Osteoblast (primary cell): ENCODE results near the gene CCDC148. TPM values are rescaled to one million over a fixed set of nuclear protein-coding genes. Genes with fewer than 3 reads are reported as not detected.

Experiments used
- DNase-seq: peaks from one replicate; pipeline ENCODE4 v3.0.0; 2011; ENCODE audit warnings: low spot score, mixed read lengths; ENCODE audit not compliant: insufficient read length; ENCODE audit errors: missing footprints
- H2AFZ ChIP-seq: 2 replicates; pipeline ENCODE4 v1.6.0; 2011; ENCODE audit warnings: mild to moderate bottlenecking, low read length
- H3K27ac ChIP-seq: 2 replicates; pipeline ENCODE4 v1.5.1; 2011; ENCODE audit warnings: mild to moderate bottlenecking, low read depth, low read length, moderate library complexity
- H3K27me3 ChIP-seq: 2 replicates; pipeline ENCODE4 v1.6.0; 2012; ENCODE audit warnings: mild to moderate bottlenecking, control low read depth, inconsistent platforms, low read length, moderate library complexity; ENCODE audit not compliant: insufficient read depth
- H3K36me3 ChIP-seq: 2 replicates; pipeline ENCODE4 v1.5.1; 2011; ENCODE audit warnings: mild to moderate bottlenecking, low read length, control low read depth, moderate library complexity; ENCODE audit not compliant: insufficient read depth
- H3K4me1 ChIP-seq: 2 replicates; pipeline ENCODE4 v1.5.1; 2011; ENCODE audit warnings: mild to moderate bottlenecking, low read length, control low read depth, moderate library complexity; ENCODE audit not compliant: insufficient read depth
- H3K4me2 ChIP-seq: 2 replicates; pipeline ENCODE4 v1.6.0; 2011; ENCODE audit warnings: mild to moderate bottlenecking, low read length; ENCODE audit not compliant: insufficient read depth
- H3K4me3 ChIP-seq: fragments of 200-600 bp; sonication (generic); 3 replicates; pipeline ENCODE4 v1.5.1; 2012; ENCODE audit warnings: mild to moderate bottlenecking, low read length, inconsistent platforms; ENCODE audit not compliant: insufficient read depth
- H3K79me2 ChIP-seq: 2 replicates; pipeline ENCODE4 v1.6.0; 2012; ENCODE audit warnings: mild to moderate bottlenecking, low read length, control low read depth, inconsistent platforms; ENCODE audit not compliant: insufficient read depth
- H3K9me3 ChIP-seq: 2 replicates; pipeline ENCODE4 v1.5.1; 2011; ENCODE audit warnings: low read depth, low read length, control low read depth
- H4K20me1 ChIP-seq: 2 replicates; pipeline ENCODE4 v1.6.0; 2012; ENCODE audit warnings: mild to moderate bottlenecking, low read length, control low read depth; ENCODE audit not compliant: insufficient read depth
- CTCF ChIP-seq: IDR thresholded peaks from 2 replicates; pipeline ENCODE4 v1.5.1; 2011; ENCODE audit warnings: mild to moderate bottlenecking, low read depth, low read length, moderate library complexity; ENCODE audit errors: extremely low read depth
- total RNA-seq: library from RNA; depleted of rRNA; stranded (reverse); fragments of >200 nt; gene quantifications from 2 replicates; pipeline ENCODE4 v1.2.3, GENCODE V29; 2012

Gene CCDC148
- total RNA-seq, 1 donor, result 1.8 TPM

- H2AFZ ChIP-seq, result no peak overlapping the region
- DNase-seq, result no peak
- H3K4me3 ChIP-seq, result no peak overlapping the region
- peaks cover 7% of the 10 kb centered on the region for H3K4me1 ChIP-seq
- no peak overlapping the region for H3K4me2 ChIP-seq
- H3K9me3 ChIP-seq, result no peaks in the 10 kb centered on the region
- no peak overlapping the region for H3K27ac ChIP-seq
- no peaks in the 10 kb centered on the region for H3K36me3 ChIP-seq
- no peak for TF ChIP-seq CTCF
- no peaks in the 10 kb centered on the region for H3K79me2 ChIP-seq
- no peaks in the 10 kb centered on the region for H4K20me1 ChIP-seq
- H3K27me3 ChIP-seq, result peaks cover 5% of the 10 kb centered on the region
These were observed 267.0 kb downstream of the CCDC148 start for GRCh38 chr2:158189526-158189925.

GRCh38 chr2:158187908-158188307, 268.6 kb downstream of the CCDC148 start:
- H3K36me3 ChIP-seq, result no peaks in the 10 kb centered on the region
- no peak overlapping the region for H3K4me2 ChIP-seq
- no peak overlapping the region for H3K4me3 ChIP-seq
- peaks cover 12% of the 10 kb centered on the region for H3K27me3 ChIP-seq
- DNase-seq, result no peak
- no peaks in the 10 kb centered on the region for H4K20me1 ChIP-seq
- peaks cover 7% of the 10 kb centered on the region for H3K4me1 ChIP-seq
- no peak for TF ChIP-seq CTCF
- no peaks in the 10 kb centered on the region for H3K9me3 ChIP-seq
- H2AFZ ChIP-seq, result no peak overlapping the region
- no peaks in the 10 kb centered on the region for H3K79me2 ChIP-seq
- H3K27ac ChIP-seq, result no peak overlapping the region

GRCh38 chr2:158184556-158185343, 271.8 kb downstream of the CCDC148 start:
- Histone ChIP-seq H3K36me3 (no peaks in the 10 kb centered on the region), H3K4me1 (no peaks in the 10 kb centered on the region), H2AFZ (no peak overlapping the region), H4K20me1 (no peaks in the 10 kb centered on the region), H3K27me3 (peaks cover 19% of the 10 kb centered on the region), H3K4me3 (no peak overlapping the region), H3K27ac (no peak overlapping the region), H3K79me2 (no peaks in the 10 kb centered on the region), H3K9me3 (no peaks in the 10 kb centered on the region), H3K4me2 (no peak overlapping the region)
- TF ChIP-seq CTCF, result no peak
- DNase-seq, result no peak

- no peaks in the 10 kb centered on the region for H3K9me3 ChIP-seq
- no peaks in the 10 kb centered on the region for H3K4me1 ChIP-seq
- H3K79me2 ChIP-seq, result no peaks in the 10 kb centered on the region
- no peak for DNase-seq
- no peak overlapping the region for H3K4me2 ChIP-seq
- TF ChIP-seq CTCF, result no peak
- H3K27ac ChIP-seq, result no peak overlapping the region
- H4K20me1 ChIP-seq, result no peaks in the 10 kb centered on the region
- H3K27me3 ChIP-seq, result peaks cover 19% of the 10 kb centered on the region
- no peak overlapping the region for H3K4me3 ChIP-seq
- no peaks in the 10 kb centered on the region for H3K36me3 ChIP-seq
- H2AFZ ChIP-seq, result no peak overlapping the region
These were observed 272.6 kb downstream of the CCDC148 start for GRCh38 chr2:158184001-158184400.
